ENCODE measurements around the gene BPIFA2.

BPIFA2 gene

DNA sequence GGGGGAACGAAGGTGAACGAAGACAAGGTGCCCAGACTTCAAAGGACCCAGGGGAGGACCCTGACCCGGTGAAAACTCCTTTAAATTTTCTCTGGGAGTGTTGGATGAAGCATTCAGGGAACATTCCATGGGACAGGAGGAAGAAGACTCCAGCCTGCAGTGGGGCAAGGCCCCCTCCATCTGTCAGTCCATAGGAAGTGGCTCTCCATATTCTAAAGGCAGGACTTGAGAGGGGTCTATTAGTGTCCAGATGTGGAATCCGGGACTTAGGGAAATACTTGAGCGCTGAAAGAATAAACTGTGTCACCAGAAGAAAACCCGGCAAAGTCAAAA, 3.2 kb upstream of the BPIFA2 start:
- H3K9ac ChIP-seq (ENCODE audit: low read length) = no peak overlapping the region
- no peak overlapping the region for H2AK5ac ChIP-seq (ENCODE audit: low read length, severe bottlenecking)
- H3K4me1 ChIP-seq (ENCODE audit: control insufficient read depth, insufficient read depth, low read depth, low read length) = no peaks in the 10 kb centered on the region
- no peak for DNase-seq
- H2BK15ac ChIP-seq (ENCODE audit: low read depth, poor library complexity, severe bottlenecking) = no peak overlapping the region
- no peak overlapping the region for H3K4me3 ChIP-seq (ENCODE audit: insufficient read depth in 1 of 2, low read depth in 1 of 2, low read length in 2 of 2)
- H3K23ac ChIP-seq (ENCODE audit: low read length in 2 of 2) = no peak overlapping the region
- H4K8ac ChIP-seq (ENCODE audit: low read length) = no peak overlapping the region
- no peak overlapping the region for H3K14ac ChIP-seq (ENCODE audit: low read length in 2 of 2)
- H3K79me1 ChIP-seq (replicated peaks; ENCODE audit: low read length, poor library complexity, severe bottlenecking) = no peaks in the 10 kb centered on the region
- no peak overlapping the region for H4K91ac ChIP-seq (ENCODE audit: low read length)
- H3K4me2 ChIP-seq (ENCODE audit: low read length, poor library complexity, severe bottlenecking) = no peak overlapping the region
- H2BK12ac ChIP-seq (ENCODE audit: low read length in 2 of 2) = no peak overlapping the region
- H2BK120ac ChIP-seq (ENCODE audit: low read depth, low read length) = no peak overlapping the region
- WGBS = 65% methylated on average over 6 of the region's 6 CpGs
- no peak overlapping the region for H3K18ac ChIP-seq (ENCODE audit: low read depth in 1 of 2, low read length in 2 of 2)
- H3K27me3 ChIP-seq (ENCODE audit: control insufficient read depth in 1 of 2, insufficient read depth in 1 of 2, low read length in 2 of 2) = peaks cover 6 to 45% of the 10 kb centered on the region in 2 experiments
- no peak overlapping the region for H2BK5ac ChIP-seq (ENCODE audit: low read depth, low read length, poor library complexity, severe bottlenecking)
- H3K36me3 ChIP-seq (ENCODE audit: control insufficient read depth in 1 of 2, insufficient read depth in 2 of 2, low read depth in 1 of 2, low read length in 2 of 2) = no peaks in the 10 kb centered on the region
- H3K9me3 ChIP-seq (ENCODE audit: control insufficient read depth, low read length) = peaks cover 18% of the 10 kb centered on the region
- no peak overlapping the region for H2AFZ ChIP-seq (ENCODE audit: low read depth, low read length)
- no peak overlapping the region for H3K27ac ChIP-seq (ENCODE audit: low read length, poor library complexity, severe bottlenecking)
- no peak overlapping the region for H3K4ac ChIP-seq (ENCODE audit: low read depth in 1 of 2, low read length in 2 of 2)

DNA sequence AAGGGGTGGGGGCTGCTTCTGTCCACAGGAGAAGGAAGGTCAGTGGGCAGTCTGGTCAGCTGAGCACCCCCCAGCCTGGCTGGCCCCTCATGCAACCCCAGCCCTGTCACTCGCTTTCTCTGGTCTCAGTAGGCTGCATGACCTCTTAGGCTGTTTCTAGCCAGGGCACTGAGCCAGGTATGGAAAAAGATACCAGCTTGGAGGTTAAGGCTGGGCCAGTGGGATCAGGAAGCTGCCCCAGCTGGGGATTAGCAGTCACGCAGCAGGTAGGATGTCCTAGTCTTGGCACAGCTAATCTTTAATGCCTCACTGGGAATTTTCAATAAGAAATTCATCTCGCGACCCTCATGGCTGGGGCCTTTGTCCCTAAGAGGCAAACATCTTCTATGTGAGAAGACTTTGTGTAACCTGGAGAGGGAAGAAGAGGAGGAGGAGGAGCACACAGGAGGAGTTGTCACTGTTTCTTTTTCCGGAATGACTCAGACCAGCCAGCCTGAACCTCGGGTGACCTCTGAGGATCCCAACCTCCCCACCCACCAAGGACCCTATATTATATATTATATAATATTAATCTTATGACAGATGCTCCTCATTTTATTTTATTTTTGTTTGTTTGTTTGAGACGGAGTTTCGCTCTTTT, 2.4 kb upstream of the BPIFA2 start:
- Histone ChIP-seq H3K4me2 (ENCODE audit: low read length, poor library complexity, severe bottlenecking) (no peak overlapping the region), H2AK5ac (ENCODE audit: low read length, severe bottlenecking) (no peak overlapping the region), H3K79me1 (replicated peaks; ENCODE audit: low read length, poor library complexity, severe bottlenecking) (no peaks in the 10 kb centered on the region), H3K9ac (ENCODE audit: low read length) (no peak overlapping the region), H4K91ac (ENCODE audit: low read length) (peak overlapping the region; percentile 19), H2BK12ac (ENCODE audit: low read length in 2 of 2) (no peak overlapping the region), H3K18ac (ENCODE audit: low read depth in 1 of 2, low read length in 2 of 2) (no peak overlapping the region), H3K14ac (ENCODE audit: low read length in 2 of 2) (no peak overlapping the region), H3K4me3 (ENCODE audit: insufficient read depth in 1 of 2, low read depth in 1 of 2, low read length in 2 of 2) (no peak overlapping the region), H2BK120ac (ENCODE audit: low read depth, low read length) (no peak overlapping the region), H4K8ac (ENCODE audit: low read length) (no peak overlapping the region), H3K4me1 (ENCODE audit: control insufficient read depth, insufficient read depth, low read depth, low read length) (no peaks in the 10 kb centered on the region), H2AFZ (ENCODE audit: low read depth, low read length) (no peak overlapping the region), H3K23ac (ENCODE audit: low read length in 2 of 2) (no peak overlapping the region), H3K4ac (ENCODE audit: low read depth in 1 of 2, low read length in 2 of 2) (no peak overlapping the region), H3K36me3 (ENCODE audit: control insufficient read depth in 1 of 2, insufficient read depth in 2 of 2, low read depth in 1 of 2, low read length in 2 of 2) (no peaks in the 10 kb centered on the region), H2BK5ac (ENCODE audit: low read depth, low read length, poor library complexity, severe bottlenecking) (no peak overlapping the region), H3K27ac (ENCODE audit: low read length, poor library complexity, severe bottlenecking) (no peak overlapping the region), H3K27me3 (ENCODE audit: control insufficient read depth in 1 of 2, insufficient read depth in 1 of 2, low read length in 2 of 2) (peaks cover 6 to 42% of the 10 kb centered on the region in 2 experiments), H3K9me3 (ENCODE audit: control insufficient read depth, low read length) (peaks cover 18% of the 10 kb centered on the region), H2BK15ac (ENCODE audit: low read depth, poor library complexity, severe bottlenecking) (no peak overlapping the region)
- WGBS = 94% methylated on average over 4 of the region's 8 CpGs
- no peak for DNase-seq

DNA sequence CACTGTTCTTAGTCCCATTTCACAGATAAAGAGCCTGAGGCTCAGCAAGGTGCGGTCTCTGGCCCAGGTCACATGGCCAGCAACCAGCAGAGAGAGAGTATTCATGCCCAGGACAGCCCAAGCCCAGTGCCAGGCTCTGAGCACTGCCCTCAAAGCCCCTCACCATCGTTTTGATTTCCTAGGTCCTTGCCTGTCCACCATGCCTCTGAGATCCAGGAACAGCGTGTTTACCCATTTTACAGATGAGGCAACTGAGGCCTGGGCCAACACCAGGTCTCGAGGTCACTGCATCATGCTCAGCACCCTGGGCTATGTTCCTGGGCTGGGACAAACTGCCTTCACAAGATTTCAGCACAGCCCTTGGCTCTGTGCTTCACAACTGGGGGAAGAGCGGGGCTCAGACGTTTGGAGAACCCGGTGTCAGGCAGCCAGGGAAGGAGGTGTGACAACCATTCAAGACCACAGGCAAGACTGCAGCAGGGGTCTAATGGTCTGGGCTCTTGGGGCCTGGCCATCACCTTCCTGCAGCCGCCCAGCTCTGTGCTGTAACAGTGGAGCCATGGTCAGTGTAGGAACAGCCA, 1.3 kb upstream of the BPIFA2 start:
- Histone ChIP-seq H3K14ac (ENCODE audit: low read length in 2 of 2) (no peak overlapping the region), H4K8ac (ENCODE audit: low read length) (no peak overlapping the region), H3K36me3 (ENCODE audit: control insufficient read depth in 1 of 2, insufficient read depth in 2 of 2, low read depth in 1 of 2, low read length in 2 of 2) (no peaks in the 10 kb centered on the region), H2AK5ac (ENCODE audit: low read length, severe bottlenecking) (no peak overlapping the region), H2BK5ac (ENCODE audit: low read depth, low read length, poor library complexity, severe bottlenecking) (no peak overlapping the region), H3K9ac (ENCODE audit: low read length) (no peak overlapping the region), H3K4ac (ENCODE audit: low read depth in 1 of 2, low read length in 2 of 2) (no peak overlapping the region), H2BK12ac (ENCODE audit: low read length in 2 of 2) (no peak overlapping the region), H3K4me3 (ENCODE audit: insufficient read depth in 1 of 2, low read depth in 1 of 2, low read length in 2 of 2) (no peak overlapping the region), H3K79me1 (replicated peaks; ENCODE audit: low read length, poor library complexity, severe bottlenecking) (no peaks in the 10 kb centered on the region), H3K18ac (ENCODE audit: low read depth in 1 of 2, low read length in 2 of 2) (no peak overlapping the region), H3K23ac (ENCODE audit: low read length in 2 of 2) (no peak overlapping the region), H3K4me1 (ENCODE audit: control insufficient read depth, insufficient read depth, low read depth, low read length) (no peaks in the 10 kb centered on the region), H4K91ac (ENCODE audit: low read length) (no peak overlapping the region), H3K27ac (ENCODE audit: low read length, poor library complexity, severe bottlenecking) (no peak overlapping the region), H2AFZ (ENCODE audit: low read depth, low read length) (no peak overlapping the region), H2BK15ac (ENCODE audit: low read depth, poor library complexity, severe bottlenecking) (no peak overlapping the region), H2BK120ac (ENCODE audit: low read depth, low read length) (no peak overlapping the region), H3K9me3 (ENCODE audit: control insufficient read depth, low read length) (peaks cover 18% of the 10 kb centered on the region), H3K27me3 (ENCODE audit: control insufficient read depth in 1 of 2, insufficient read depth in 1 of 2, low read length in 2 of 2) (peaks cover 3 to 34% of the 10 kb centered on the region in 2 experiments), H3K4me2 (ENCODE audit: low read length, poor library complexity, severe bottlenecking) (no peak overlapping the region)
- DNase-seq = no peak
- WGBS = 82% methylated on average over 8 of the region's 8 CpGs

DNA sequence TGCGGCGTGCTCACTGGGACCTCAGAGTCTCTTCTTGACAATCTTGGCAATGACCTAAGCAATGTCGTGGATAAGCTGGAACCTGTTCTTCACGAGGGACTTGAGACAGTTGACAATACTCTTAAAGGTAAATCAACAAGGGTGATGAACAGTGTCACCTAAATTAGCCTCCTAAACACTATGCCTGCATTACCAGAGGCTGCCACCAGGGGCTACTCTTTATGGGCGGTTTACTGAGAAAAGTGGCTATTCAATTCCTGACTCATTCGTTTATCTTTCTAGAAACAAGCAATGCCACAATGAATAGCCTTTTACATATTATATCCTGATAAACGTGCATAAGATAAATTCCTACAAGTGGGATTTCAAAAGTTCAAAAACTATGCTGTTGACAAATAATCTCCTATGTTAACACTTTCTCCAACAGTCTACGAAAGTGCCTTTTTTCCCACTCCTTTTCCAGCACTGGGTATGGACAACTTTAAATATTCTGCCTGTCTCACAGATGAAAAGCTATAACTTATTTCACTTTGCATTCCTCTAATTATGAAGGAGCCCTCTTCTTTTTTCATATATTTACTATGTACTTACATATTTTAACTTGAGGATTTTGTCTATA, 1.3 kb downstream of the BPIFA2 start:
- WGBS = 52% methylated on average over 8 of the region's 8 CpGs
- Histone ChIP-seq H2AFZ (ENCODE audit: low read depth, low read length) (no peak overlapping the region), H3K27me3 (ENCODE audit: control insufficient read depth in 1 of 2, insufficient read depth in 1 of 2, low read length in 2 of 2) (peaks cover 6 to 14% of the 10 kb centered on the region in 2 experiments), H3K4me2 (ENCODE audit: low read length, poor library complexity, severe bottlenecking) (no peak overlapping the region), H2AK5ac (ENCODE audit: low read length, severe bottlenecking) (no peak overlapping the region), H4K8ac (ENCODE audit: low read length) (no peak overlapping the region), H3K9me3 (ENCODE audit: control insufficient read depth, low read length) (peaks cover 18% of the 10 kb centered on the region), H4K91ac (ENCODE audit: low read length) (no peak overlapping the region), H3K79me1 (replicated peaks; ENCODE audit: low read length, poor library complexity, severe bottlenecking) (no peaks in the 10 kb centered on the region), H2BK15ac (ENCODE audit: low read depth, poor library complexity, severe bottlenecking) (no peak overlapping the region), H3K27ac (ENCODE audit: low read length, poor library complexity, severe bottlenecking) (no peak overlapping the region), H3K36me3 (ENCODE audit: control insufficient read depth in 1 of 2, insufficient read depth in 2 of 2, low read depth in 1 of 2, low read length in 2 of 2) (no peaks in the 10 kb centered on the region), H3K4ac (ENCODE audit: low read depth in 1 of 2, low read length in 2 of 2) (no peak overlapping the region), H3K4me3 (ENCODE audit: insufficient read depth in 1 of 2, low read depth in 1 of 2, low read length in 2 of 2) (no peak overlapping the region), H3K4me1 (ENCODE audit: control insufficient read depth, insufficient read depth, low read depth, low read length) (no peaks in the 10 kb centered on the region), H3K14ac (ENCODE audit: low read length in 2 of 2) (no peak overlapping the region), H2BK120ac (ENCODE audit: low read depth, low read length) (no peak overlapping the region), H3K18ac (ENCODE audit: low read depth in 1 of 2, low read length in 2 of 2) (no peak overlapping the region), H3K23ac (ENCODE audit: low read length in 2 of 2) (no peak overlapping the region), H3K9ac (ENCODE audit: low read length) (no peak overlapping the region), H2BK5ac (ENCODE audit: low read depth, low read length, poor library complexity, severe bottlenecking) (no peak overlapping the region), H2BK12ac (ENCODE audit: low read length in 2 of 2) (no peak overlapping the region)
- no peak for DNase-seq
